ENCODE results near the gene CTCF.
A peak's percentile ranks its signal among the peaks of the same experiment; 100 is the strongest.

The CTCF gene

DNA sequence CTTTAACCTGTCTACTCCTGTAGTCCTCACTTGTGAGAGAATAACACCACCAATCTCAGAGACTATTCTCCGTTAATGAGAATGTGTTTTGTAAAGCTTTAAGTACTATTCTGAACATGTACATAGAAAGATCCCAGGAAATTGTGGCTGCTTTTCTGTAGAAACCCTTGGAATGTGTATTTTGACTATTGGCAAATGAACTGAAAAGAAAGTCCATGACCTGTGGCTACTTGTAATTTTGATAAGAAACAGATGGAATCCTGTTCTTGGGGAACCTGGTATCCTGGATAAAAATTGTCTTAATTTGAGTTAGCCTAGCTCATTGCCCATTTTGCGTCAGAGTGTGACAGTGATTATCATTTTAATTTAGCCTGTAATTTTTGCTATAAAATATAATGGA lies 9.1 kb downstream of the CTCF start:
- H3K4me1 ChIP-seq (ENCODE audit: control insufficient read depth, insufficient read depth, low read length) = 0 out of 2 replicates have a peak, but pooled peaks cover 2% of the 10 kb centered on the region
- no peak overlapping the region for H3K27ac ChIP-seq (ENCODE audit: low read depth, low read length)
- no peak overlapping the region for H3K9ac ChIP-seq (ENCODE audit: low read length)
- no peak overlapping the region for H3K4me3 ChIP-seq (ENCODE audit: low read depth, low read length)
- H3K36me3 ChIP-seq (ENCODE audit: control insufficient read depth, insufficient read depth, low read length) = peaks cover 40% of the 10 kb centered on the region
- H3K9me3 ChIP-seq (ENCODE audit: control insufficient read depth, insufficient read depth, low read depth, low read length) = no peaks in the 10 kb centered on the region
- no peaks in the 10 kb centered on the region for H3K27me3 ChIP-seq (ENCODE audit: control insufficient read depth, insufficient read depth, low read length)

- H3K9ac ChIP-seq (ENCODE audit: low read length) = no peak overlapping the region
- H3K27ac ChIP-seq (ENCODE audit: low read depth, low read length) = no peak overlapping the region
- H3K36me3 ChIP-seq (ENCODE audit: control insufficient read depth, insufficient read depth, low read length) = peaks cover 44% of the 10 kb centered on the region
- H3K9me3 ChIP-seq (ENCODE audit: control insufficient read depth, insufficient read depth, low read depth, low read length) = no peaks in the 10 kb centered on the region
- H3K4me1 ChIP-seq (ENCODE audit: control insufficient read depth, insufficient read depth, low read length) = no peaks in the 10 kb centered on the region
- no peak overlapping the region for H3K4me3 ChIP-seq (ENCODE audit: low read depth, low read length)
- H3K27me3 ChIP-seq (ENCODE audit: control insufficient read depth, insufficient read depth, low read length) = no peaks in the 10 kb centered on the region
Observed at GRCh38 chr16:67571981-67572431, 9.7 kb downstream of the CTCF start.

DNA sequence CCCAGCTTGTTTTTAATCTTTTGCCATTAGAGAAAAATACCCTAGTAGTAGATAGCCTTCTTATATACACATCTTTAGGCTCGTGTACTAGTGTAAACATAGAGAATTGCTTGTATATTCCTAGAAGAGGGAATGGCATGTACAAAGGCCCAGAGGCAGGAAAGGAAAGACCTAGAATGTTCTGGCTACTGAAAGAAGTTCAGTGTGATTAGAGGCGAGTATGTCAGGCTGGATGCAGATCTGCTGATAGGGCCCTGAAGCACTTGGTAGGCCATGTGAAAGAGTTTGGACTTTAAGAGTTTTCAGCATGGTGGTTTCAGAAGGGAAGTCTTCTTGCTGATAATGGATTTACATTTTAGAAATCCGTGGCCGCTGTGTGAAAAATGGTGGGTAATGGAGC lies 17.4 kb downstream of the CTCF start:
- Histone ChIP-seq H3K27ac (ENCODE audit: low read depth, low read length) (no peak overlapping the region), H3K27me3 (ENCODE audit: control insufficient read depth, insufficient read depth, low read length) (no peaks in the 10 kb centered on the region), H3K4me1 (ENCODE audit: control insufficient read depth, insufficient read depth, low read length) (no peaks in the 10 kb centered on the region), H3K9me3 (ENCODE audit: control insufficient read depth, insufficient read depth, low read depth, low read length) (no peaks in the 10 kb centered on the region), H3K4me3 (ENCODE audit: low read depth, low read length) (no peak overlapping the region), H3K36me3 (ENCODE audit: control insufficient read depth, insufficient read depth, low read length) (peaks cover 31% of the 10 kb centered on the region), H3K9ac (ENCODE audit: low read length) (no peak overlapping the region)

DNA sequence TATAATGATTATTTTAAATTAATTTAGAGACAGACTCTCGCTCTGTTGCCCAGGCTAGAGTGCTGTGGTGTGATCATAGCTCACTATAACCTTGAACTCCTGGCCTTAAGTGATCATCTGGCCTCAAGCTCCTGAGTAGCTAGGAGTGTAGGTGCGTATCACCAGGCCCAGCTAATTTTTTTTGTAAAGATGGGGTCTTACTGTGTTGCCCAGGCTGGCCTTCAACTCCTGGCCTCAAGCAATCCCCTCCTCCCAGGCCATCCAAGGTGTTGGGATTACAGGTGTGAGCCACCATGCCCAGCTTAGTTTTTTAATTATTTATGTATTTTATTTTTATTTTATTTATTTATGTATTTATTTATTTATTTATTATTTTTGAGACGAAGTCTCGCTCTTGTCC lies 17.9 kb downstream of the CTCF start:
- Histone ChIP-seq H3K27me3 (ENCODE audit: control insufficient read depth, insufficient read depth, low read length) (no peaks in the 10 kb centered on the region), H3K4me1 (ENCODE audit: control insufficient read depth, insufficient read depth, low read length) (no peaks in the 10 kb centered on the region), H3K36me3 (ENCODE audit: control insufficient read depth, insufficient read depth, low read length) (peaks cover 26% of the 10 kb centered on the region), H3K27ac (ENCODE audit: low read depth, low read length) (no peak overlapping the region), H3K4me3 (ENCODE audit: low read depth, low read length) (no peak overlapping the region), H3K9ac (ENCODE audit: low read length) (no peak overlapping the region), H3K9me3 (ENCODE audit: control insufficient read depth, insufficient read depth, low read depth, low read length) (no peaks in the 10 kb centered on the region)

DNA sequence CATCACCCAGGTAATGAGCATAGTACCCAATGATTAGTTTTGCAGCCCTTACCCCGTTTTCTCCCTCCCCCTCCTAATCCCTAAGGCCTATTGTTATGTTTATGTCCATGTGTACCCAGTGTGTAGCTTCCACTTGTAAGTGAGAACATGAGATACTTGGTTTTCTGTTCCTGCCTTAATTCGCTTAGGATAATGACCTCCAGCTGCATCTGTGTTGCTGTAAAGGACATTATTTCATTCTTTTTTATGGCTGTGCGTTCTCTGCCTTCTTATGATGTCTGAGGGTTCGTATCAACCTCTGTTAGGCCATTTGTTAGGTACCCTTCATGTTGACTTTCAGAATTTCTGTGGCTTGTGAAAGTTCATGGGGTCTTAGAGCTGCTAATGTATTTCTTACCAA lies 31.0 kb downstream of the CTCF start:
- Histone ChIP-seq H3K36me3 (ENCODE audit: control insufficient read depth, insufficient read depth, low read length) (peaks cover 6% of the 10 kb centered on the region; the same call in 1 of the 2 replicates), H3K4me3 (ENCODE audit: low read depth, low read length) (peak overlapping the region; percentile 24), H3K27ac (ENCODE audit: low read depth, low read length) (peak overlapping the region; percentile 43; the same call in 1 of the 2 replicates), H3K9ac (ENCODE audit: low read length) (peak overlapping the region; percentile 7), H3K27me3 (ENCODE audit: control insufficient read depth, insufficient read depth, low read length) (no peaks in the 10 kb centered on the region), H3K4me1 (ENCODE audit: control insufficient read depth, insufficient read depth, low read length) (peaks cover 38% of the 10 kb centered on the region), H3K9me3 (ENCODE audit: control insufficient read depth, insufficient read depth, low read depth, low read length) (no peaks in the 10 kb centered on the region)

GRCh38 chr16:67593701-67594100 lies 31.4 kb downstream of the CTCF start:
- Histone ChIP-seq H3K4me1 (ENCODE audit: control insufficient read depth, insufficient read depth, low read length) (peaks cover 38% of the 10 kb centered on the region), H3K4me3 (ENCODE audit: low read depth, low read length) (peak overlapping the region; percentile 24), H3K27ac (ENCODE audit: low read depth, low read length) (peak overlapping the region; percentile 43; the same call in 1 of the 2 replicates), H3K27me3 (ENCODE audit: control insufficient read depth, insufficient read depth, low read length) (no peaks in the 10 kb centered on the region), H3K9ac (ENCODE audit: low read length) (peak overlapping the region; percentile 7), H3K36me3 (ENCODE audit: control insufficient read depth, insufficient read depth, low read length) (peaks cover 6% of the 10 kb centered on the region; the same call in 1 of the 2 replicates), H3K9me3 (ENCODE audit: control insufficient read depth, insufficient read depth, low read depth, low read length) (no peaks in the 10 kb centered on the region)

DNA sequence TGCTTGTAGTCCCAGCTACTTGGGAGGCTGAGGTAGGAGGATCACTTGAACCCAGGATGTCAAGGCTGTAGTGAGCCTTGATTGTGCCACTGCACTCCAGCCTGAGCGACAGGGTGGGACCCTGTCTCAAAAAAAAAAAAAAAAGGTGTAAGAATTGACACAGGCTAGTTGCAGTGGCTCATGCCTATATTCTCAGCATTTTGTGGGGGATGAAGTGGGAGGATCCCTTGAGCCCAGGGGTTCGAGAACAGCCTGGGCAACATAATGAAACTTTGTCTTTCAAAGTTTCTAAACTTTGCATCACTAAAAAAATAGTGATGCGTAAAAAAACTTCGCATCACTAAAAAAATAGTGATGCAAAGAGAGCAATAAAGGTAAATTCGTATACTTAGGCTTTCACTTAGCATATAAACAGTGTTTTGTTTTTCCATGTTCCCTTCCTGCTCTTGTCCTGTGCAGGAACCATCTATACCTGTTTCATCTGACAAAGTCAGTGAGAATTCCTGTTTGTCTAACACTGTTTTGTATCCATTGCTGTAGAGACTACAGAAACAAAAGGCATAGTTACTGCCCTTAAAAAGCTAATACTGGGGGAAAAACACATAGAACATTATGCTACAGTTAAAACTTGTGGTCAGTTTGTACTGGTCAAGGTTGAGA lies 32.1 kb downstream of the CTCF start:
- Histone ChIP-seq H3K36me3 (ENCODE audit: control insufficient read depth, insufficient read depth, low read length) (peaks cover 5% of the 10 kb centered on the region; the same call in 1 of the 2 replicates), H3K9ac (ENCODE audit: low read length) (peak overlapping the region; percentile 31), H3K27me3 (ENCODE audit: control insufficient read depth, insufficient read depth, low read length) (no peaks in the 10 kb centered on the region), H3K4me3 (ENCODE audit: low read depth, low read length) (peak overlapping the region; percentile 8; the same call in 1 of the 2 replicates), H3K27ac (ENCODE audit: low read depth, low read length) (peak overlapping the region; percentile 65), H3K9me3 (ENCODE audit: control insufficient read depth, insufficient read depth, low read depth, low read length) (no peaks in the 10 kb centered on the region), H3K4me1 (ENCODE audit: control insufficient read depth, insufficient read depth, low read length) (peaks cover 38% of the 10 kb centered on the region)

GRCh38 chr16:67594956-67595355 lies 32.6 kb downstream of the CTCF start:
- no peaks in the 10 kb centered on the region for H3K36me3 ChIP-seq (ENCODE audit: control insufficient read depth, insufficient read depth, low read length)
- peak overlapping the region; percentile 65 for H3K27ac ChIP-seq (ENCODE audit: low read depth, low read length)
- peaks cover 38% of the 10 kb centered on the region for H3K4me1 ChIP-seq (ENCODE audit: control insufficient read depth, insufficient read depth, low read length)
- no peaks in the 10 kb centered on the region for H3K9me3 ChIP-seq (ENCODE audit: control insufficient read depth, insufficient read depth, low read depth, low read length)
- peak overlapping the region; percentile 8; the same call in 1 of the 2 replicates for H3K4me3 ChIP-seq (ENCODE audit: low read depth, low read length)
- no peaks in the 10 kb centered on the region for H3K27me3 ChIP-seq (ENCODE audit: control insufficient read depth, insufficient read depth, low read length)
- peak overlapping the region; percentile 31 for H3K9ac ChIP-seq (ENCODE audit: low read length)

- Histone ChIP-seq H3K9me3 (ENCODE audit: control insufficient read depth, insufficient read depth, low read depth, low read length) (no peaks in the 10 kb centered on the region), H3K36me3 (ENCODE audit: control insufficient read depth, insufficient read depth, low read length) (no peaks in the 10 kb centered on the region; the same call in 1 of the 2 replicates), H3K27ac (ENCODE audit: low read depth, low read length) (no peak overlapping the region), H3K4me3 (ENCODE audit: low read depth, low read length) (no peak overlapping the region), H3K4me1 (ENCODE audit: control insufficient read depth, insufficient read depth, low read length) (peaks cover 28% of the 10 kb centered on the region), H3K27me3 (ENCODE audit: control insufficient read depth, insufficient read depth, low read length) (no peaks in the 10 kb centered on the region), H3K9ac (ENCODE audit: low read length) (no peak overlapping the region)
Observed at GRCh38 chr16:67598527-67598926, 36.2 kb downstream of the CTCF start.

DNA sequence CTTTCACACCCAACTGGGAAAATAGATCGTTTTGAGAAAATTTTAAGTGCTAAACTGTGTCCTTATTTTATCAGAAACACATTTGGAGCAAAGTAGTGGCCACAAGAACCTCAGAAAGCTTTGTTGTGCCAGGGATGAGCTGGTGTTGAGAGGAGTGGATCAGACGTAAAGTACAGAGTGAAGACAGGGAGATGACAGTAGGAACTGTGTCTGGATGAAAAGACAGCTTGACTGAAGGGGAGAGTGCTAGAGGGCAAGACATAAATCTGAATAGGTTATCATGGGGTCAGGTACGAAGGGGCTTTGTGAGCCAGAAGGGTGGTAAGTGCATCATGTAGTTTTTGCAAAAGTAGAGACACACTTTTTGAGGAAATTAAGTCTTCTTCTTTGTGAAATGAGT lies 43.3 kb downstream of the CTCF start:
- Histone ChIP-seq H3K27me3 (ENCODE audit: control insufficient read depth, insufficient read depth, low read length) (no peaks in the 10 kb centered on the region), H3K27ac (ENCODE audit: low read depth, low read length) (no peak overlapping the region), H3K4me3 (ENCODE audit: low read depth, low read length) (no peak overlapping the region), H3K9ac (ENCODE audit: low read length) (no peak overlapping the region), H3K9me3 (ENCODE audit: control insufficient read depth, insufficient read depth, low read depth, low read length) (no peaks in the 10 kb centered on the region), H3K4me1 (ENCODE audit: control insufficient read depth, insufficient read depth, low read length) (peaks cover 5% of the 10 kb centered on the region; the same call in 1 of the 2 replicates), H3K36me3 (ENCODE audit: control insufficient read depth, insufficient read depth, low read length) (peaks cover 10% of the 10 kb centered on the region)

GRCh38 chr16:67606632-67607031 lies 44.3 kb downstream of the CTCF start:
- no peak overlapping the region for H3K27ac ChIP-seq (ENCODE audit: low read depth, low read length)
- no peak overlapping the region for H3K9ac ChIP-seq (ENCODE audit: low read length)
- H3K4me1 ChIP-seq (ENCODE audit: control insufficient read depth, insufficient read depth, low read length) = no peaks in the 10 kb centered on the region
- no peaks in the 10 kb centered on the region for H3K9me3 ChIP-seq (ENCODE audit: control insufficient read depth, insufficient read depth, low read depth, low read length)
- H3K27me3 ChIP-seq (ENCODE audit: control insufficient read depth, insufficient read depth, low read length) = no peaks in the 10 kb centered on the region
- peaks cover 20% of the 10 kb centered on the region for H3K36me3 ChIP-seq (ENCODE audit: control insufficient read depth, insufficient read depth, low read length)
- H3K4me3 ChIP-seq (ENCODE audit: low read depth, low read length) = no peak overlapping the region
